ENCODE data around the gene HAGHL.
A peak's percentile ranks its signal among the peaks of the same experiment; 100 is the strongest.
"Not testable (repeated sequence)": the region's sequence is repeated elsewhere in the genome, so short reads cannot be mapped to it uniquely, and the experiment has no call there.

The HAGHL gene

GRCh38 chr16:708959-709358, 17.9 kb upstream of the HAGHL start:
- DNase-seq: no peak

- peak; percentile 64 to 75 for DNase-seq
Measured at GRCh38 chr16:709566-710499, 17.1 kb upstream of the HAGHL start.

- no peak for DNase-seq
Measured at GRCh38 chr16:710500-711075, 16.3 kb upstream of the HAGHL start.

GRCh38 chr16:711084-711483, 15.8 kb upstream of the HAGHL start:
- no peak for DNase-seq

- peak in 1 of 2 donors; percentile 63 for DNase-seq
Measured at GRCh38 chr16:711548-712320, 15.2 kb upstream of the HAGHL start.

- DNase-seq: not testable (repeated sequence)
Measured at GRCh38 chr16:712740-713250, 14.1 kb upstream of the HAGHL start.

GRCh38 chr16:714079-714478, 12.8 kb upstream of the HAGHL start:
- DNase-seq: no peak

GRCh38 chr16:714558-715476, 12.1 kb upstream of the HAGHL start, which contains the start of gene METRN:
Gene METRN, plus strand, starts transcription at chr16:715118. Its CDS starts 172 bp downstream, at chr16:715290.
- DNase-seq: peak; percentile 82 to 86

- DNase-seq: no peak
Measured at GRCh38 chr16:715477-716199, 11.3 kb upstream of the HAGHL start.

GRCh38 chr16:716200-716568, 10.7 kb upstream of the HAGHL start:
- DNase-seq: peak; percentile 86 to 89

GRCh38 chr16:716768-717325, 10.1 kb upstream of the HAGHL start:
- DNase-seq: no peak

GRCh38 chr16:717450-718245, 9.3 kb upstream of the HAGHL start:
- no peak for DNase-seq

- no peak for DNase-seq
Measured at GRCh38 chr16:718389-718788, 8.5 kb upstream of the HAGHL start.

GRCh38 chr16:718922-719321, 8.0 kb upstream of the HAGHL start:
- DNase-seq: no peak

GRCh38 chr16:719815-720446, 7.0 kb upstream of the HAGHL start:
- DNase-seq: no peak

- peak; percentile 41 to 52 for DNase-seq
Measured at GRCh38 chr16:720447-720989, 6.4 kb upstream of the HAGHL start.

- peak; percentile 58 to 77 for DNase-seq
Measured at GRCh38 chr16:720990-721764, 5.7 kb upstream of the HAGHL start, which contains the start of gene ANTKMT. Gene ANTKMT, plus strand, starts transcription at chr16:721146. Its CDS starts 129 bp downstream, at chr16:721275.
